ENCODE results near the gene C22orf39. TPM values are rescaled to one million over a fixed set of nuclear protein-coding genes. Genes with fewer than 3 reads are reported as not detected.

C22orf39 gene
- total and polyA plus RNA-seq, 10 of the 15 experiments (the other 5 are each of a cell fraction or from before 2014, with no cell fraction given) = 6.7 to 47.0 (median 26.5) TPM

- CTCF ChIA-PET = interaction anchor here (3.2 kb wide), 1 partner anchor 176 kb away, joined by 35 read pairs; no protein-coding TSS in a partner anchor
- POLR2A ChIA-PET = interaction anchor here (1.0 kb wide), 1 partner anchor 378 kb away, joined by 9 read pairs; no protein-coding TSS in a partner anchor
- H3K79me2 ChIP-seq (ENCODE audit: control insufficient read depth, insufficient read depth, low read length) = peaks cover 38% of the 10 kb centered on the region
- peak overlapping the region; percentile 5; the same call in 1 of the 2 replicates for H3K4me3 ChIP-seq
- no peak overlapping the region for H3K9ac ChIP-seq (ENCODE audit: control insufficient read depth, insufficient read depth, low read length)
- no peak overlapping the region for H3K27ac ChIP-seq (ENCODE audit: control insufficient read depth, insufficient read depth)
- SMC1A ChIA-PET (ENCODE audit: uncharacterized antibody, unreplicated experiment) = interaction anchor here (0.7 to 1.2 kb wide), 2 partner anchors 27 to 154 kb away, joined by 3 read pairs; no protein-coding TSS in a partner anchor
- in situ Hi-C loops (cut with MboI) = no loop called here
- peak overlapping the region; percentile 54 for H3K4me2 ChIP-seq (ENCODE audit: control insufficient read depth, insufficient read depth)
- ATAC-seq = no peak
- H2AFZ ChIP-seq (ENCODE audit: control insufficient read depth, low read depth, low read length) = no peak overlapping the region
- DNase-seq (ENCODE audit: low read depth, low spot score) = no peak
- H3K4me1 ChIP-seq (ENCODE audit: control insufficient read depth, insufficient read depth, low read length) = no peaks in the 10 kb centered on the region
- RAD21 ChIA-PET (ENCODE audit: unreplicated experiment) = interaction anchor here (2.2 kb wide), 1 partner anchor 177 kb away, joined by 12 read pairs; no protein-coding TSS in a partner anchor
- no peaks in the 10 kb centered on the region; the same call in 1 of the 2 replicates for H4K20me1 ChIP-seq (ENCODE audit: control insufficient read depth, insufficient read depth)
- WGBS (ENCODE audit: insufficient coverage, insufficient replicate concordance, low lambda C conversion rate, missing lambda C conversion rate) = 67% methylated on average over 3 of the region's 3 CpGs
- peaks cover 17 to 21% of the 10 kb centered on the region in 2 experiments; a peak in 3 of 4 replicates for H3K36me3 ChIP-seq (ENCODE audit: control insufficient read depth in 2 of 2, insufficient read depth in 2 of 2, low read length in 1 of 2)
- TF ChIP-seq ELK1 (IDR thresholded peaks at IDR 0.05; ENCODE audit: low read depth, low read length) (no peak), TCF7 (IDR thresholded peaks at IDR 0.05; ENCODE audit: borderline replicate concordance) (no peak), USF1 (IDR thresholded peaks at IDR 0.05; ENCODE audit: borderline replicate concordance, extremely low read length, insufficient read depth, low read depth, low read length) (no peak), SUPT20H (IDR thresholded peaks at IDR 0.05; ENCODE audit: borderline replicate concordance, control insufficient read depth, low read depth, low read length) (no peak), PKNOX1 (IDR thresholded peaks at IDR 0.05) (no peak), REST (IDR thresholded peaks at IDR 0.05; ENCODE audit: low read depth, low read length) (no peak), SMAD1 (IDR thresholded peaks at IDR 0.05; ENCODE audit: low read depth, partially characterized antibody) (no peak), NFXL1 (IDR thresholded peaks at IDR 0.05; ENCODE audit: borderline replicate concordance) (no peak), RB1 (IDR thresholded peaks at IDR 0.05; ENCODE audit: borderline replicate concordance) (no peak), YBX1 (IDR thresholded peaks at IDR 0.05) (no peak)
- intact Hi-C loops (cut with micrococcal nuclease; ENCODE audit: unreplicated experiment) = loop anchor here (10.0 kb wide), 2 partner anchors 159 to 181 kb away; partner anchors contain the start of gene CLTCL1
- no peaks in the 10 kb centered on the region for H3K27me3 ChIP-seq (replicated peaks in 1 of 2; ENCODE audit: control insufficient read depth in 2 of 2, insufficient read depth in 2 of 2, low read length in 1 of 2)
- no TSS peak for BruUV-seq (replicated peaks)
- FAIRE-seq = no peak
- no peaks in the 10 kb centered on the region for H3K9me3 ChIP-seq (replicated peaks; ENCODE audit: control insufficient read depth, insufficient read depth, low read length)
Observed at GRCh38 chr22:19476023-19476422, 28.5 kb upstream of the C22orf39 start.
